Smooth muscle cell of the brain vasculature (primary cell): Measurements from ENCODE around the gene CRADD.

ENCODE experiments used
- DNase-seq: peaks from one replicate; pipeline ENCODE4 v3.0.0-alpha.2; 2012; ENCODE audit warnings: low read depth, low spot score

Gene CRADD

DNA sequence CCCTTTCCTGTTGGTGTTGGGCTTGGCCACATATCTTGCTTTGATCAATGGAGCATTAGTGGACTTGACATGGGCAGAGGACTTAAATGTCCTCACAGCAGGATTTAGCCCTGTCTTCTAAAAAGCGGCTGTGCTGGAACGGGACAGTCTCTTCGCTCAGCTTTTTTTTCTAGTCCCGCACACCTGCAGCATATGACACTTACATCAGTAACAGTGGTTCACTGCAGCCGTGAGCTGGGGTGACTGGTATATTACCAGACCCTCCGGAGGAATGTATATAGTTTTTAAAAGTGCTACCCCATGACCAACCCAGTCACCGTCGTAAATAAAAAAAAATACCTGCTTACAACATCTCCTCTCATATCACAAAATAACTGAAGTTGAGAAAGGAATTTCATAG, 164.5 kb downstream of the CRADD start:
- DNase-seq = no peak

- DNase-seq = no peak
Measured at GRCh38 chr12:93844164-93844784, 167.1 kb downstream of the CRADD start.

GRCh38 chr12:93846936-93847516, 169.9 kb downstream of the CRADD start:
- DNase-seq = no peak

DNA sequence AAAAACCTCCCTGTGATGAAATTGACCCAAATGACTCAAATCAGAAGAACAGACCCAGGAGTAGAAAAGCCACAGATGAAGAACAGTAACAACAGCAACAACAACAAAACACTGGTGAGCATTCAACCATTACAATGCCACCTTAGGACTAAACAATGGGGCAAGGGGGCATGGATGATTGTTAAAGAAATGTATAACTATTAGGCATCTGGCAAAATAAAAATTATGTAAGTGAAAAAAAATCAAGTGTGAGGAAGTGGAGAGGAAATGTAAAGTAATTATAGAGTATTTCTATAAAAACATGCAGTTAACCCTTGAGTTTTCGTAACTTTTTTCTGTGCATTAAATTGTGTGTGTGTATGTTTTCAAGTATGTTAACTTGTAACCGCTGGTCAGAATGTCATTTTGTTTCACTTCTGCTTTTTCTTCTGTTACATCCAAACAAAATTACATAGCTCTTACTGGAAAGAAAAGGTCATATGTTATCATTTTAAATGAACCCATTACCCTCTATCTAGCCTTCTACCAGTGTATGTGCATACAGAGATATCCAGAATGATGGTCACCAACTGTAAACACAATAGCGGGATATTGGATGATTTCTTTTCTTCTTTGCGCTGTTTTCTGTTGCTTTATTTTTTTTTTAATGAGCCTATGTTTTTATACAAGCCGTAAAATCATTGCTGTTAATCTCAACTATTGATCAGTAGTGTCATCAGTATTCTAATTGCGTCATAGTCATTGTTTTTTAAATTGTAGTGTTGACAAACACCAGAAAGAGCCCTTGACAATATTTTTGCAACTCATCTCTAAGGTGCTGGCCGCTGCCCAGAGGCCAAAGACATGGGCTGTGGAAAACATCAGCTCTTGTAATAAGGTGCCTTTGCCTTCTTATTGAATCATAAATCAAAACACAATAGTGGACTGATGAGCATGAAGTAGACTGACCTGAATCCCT, 170.6 kb downstream of the CRADD start:
- DNase-seq = no peak

- no peak for DNase-seq
Measured at GRCh38 chr12:93848523-93849101, 171.4 kb downstream of the CRADD start.

GRCh38 chr12:93849946-93850345, 172.8 kb downstream of the CRADD start:
- no peak for DNase-seq

GRCh38 chr12:93850481-93851256, 173.5 kb downstream of the CRADD start:
- no peak for DNase-seq

DNA sequence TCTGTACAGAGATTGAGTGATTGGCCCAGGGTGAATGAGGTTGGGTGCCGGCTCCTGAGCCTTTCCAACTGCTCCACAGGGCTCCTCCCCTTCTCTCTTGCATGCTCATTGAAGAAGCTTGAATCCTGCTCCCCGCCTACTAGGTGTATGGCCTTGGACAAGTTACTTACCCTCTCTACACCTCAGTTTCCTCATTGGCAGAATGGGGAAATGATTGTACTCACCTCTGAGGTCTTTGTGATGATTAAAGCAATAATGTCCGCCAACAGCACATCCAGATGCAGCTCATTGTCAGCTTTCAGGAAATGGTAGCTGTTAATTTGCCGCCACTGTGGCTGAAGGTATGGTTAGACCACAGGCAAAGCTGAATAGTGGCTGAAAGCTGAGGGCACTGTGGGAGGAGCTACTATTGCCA, 174.1 kb downstream of the CRADD start:
- no peak for DNase-seq

- no peak for DNase-seq
Measured at GRCh38 chr12:93852173-93852591, 175.0 kb downstream of the CRADD start.

- DNase-seq = no peak
Measured at GRCh38 chr12:93853698-93854478, 176.7 kb downstream of the CRADD start.

DNA sequence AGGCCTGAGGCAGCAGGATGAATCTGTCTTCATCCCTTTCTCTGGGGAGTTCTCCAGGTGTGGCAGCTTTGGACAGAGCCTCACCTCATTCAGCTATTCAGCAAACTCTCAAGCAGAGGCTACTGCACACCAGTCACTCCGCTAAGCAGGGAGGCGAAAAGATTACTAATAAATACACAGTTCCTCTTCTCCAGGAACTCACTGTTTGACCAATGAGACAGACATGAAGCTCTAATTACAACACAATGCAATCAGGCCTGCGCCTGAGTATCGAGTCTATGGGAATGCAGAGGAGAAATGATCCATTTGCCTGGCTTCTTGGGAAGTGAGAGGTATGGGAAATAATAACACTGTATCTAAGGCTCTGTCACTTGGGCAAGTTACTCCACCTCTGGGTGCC, 178.1 kb downstream of the CRADD start:
- DNase-seq = no peak

DNA sequence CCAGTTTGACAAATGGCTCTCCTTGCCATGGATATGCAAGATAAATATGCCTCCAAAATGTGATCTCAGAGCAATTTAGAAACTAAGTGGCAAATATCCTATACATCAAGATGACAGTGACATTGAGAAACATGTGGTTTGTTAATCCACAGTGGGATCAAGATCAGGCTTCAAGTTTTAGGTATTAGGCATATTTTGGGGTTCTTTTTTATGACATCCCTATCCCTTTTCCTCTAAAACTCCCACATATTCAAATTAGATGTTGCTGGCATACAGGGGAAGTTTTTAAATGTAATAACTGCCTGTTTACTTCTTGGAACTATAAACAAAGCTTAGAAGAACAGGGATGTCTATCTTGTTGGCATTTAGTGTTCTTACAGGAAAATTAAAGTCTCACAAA, 179.4 kb downstream of the CRADD start:
- no peak for DNase-seq

DNA sequence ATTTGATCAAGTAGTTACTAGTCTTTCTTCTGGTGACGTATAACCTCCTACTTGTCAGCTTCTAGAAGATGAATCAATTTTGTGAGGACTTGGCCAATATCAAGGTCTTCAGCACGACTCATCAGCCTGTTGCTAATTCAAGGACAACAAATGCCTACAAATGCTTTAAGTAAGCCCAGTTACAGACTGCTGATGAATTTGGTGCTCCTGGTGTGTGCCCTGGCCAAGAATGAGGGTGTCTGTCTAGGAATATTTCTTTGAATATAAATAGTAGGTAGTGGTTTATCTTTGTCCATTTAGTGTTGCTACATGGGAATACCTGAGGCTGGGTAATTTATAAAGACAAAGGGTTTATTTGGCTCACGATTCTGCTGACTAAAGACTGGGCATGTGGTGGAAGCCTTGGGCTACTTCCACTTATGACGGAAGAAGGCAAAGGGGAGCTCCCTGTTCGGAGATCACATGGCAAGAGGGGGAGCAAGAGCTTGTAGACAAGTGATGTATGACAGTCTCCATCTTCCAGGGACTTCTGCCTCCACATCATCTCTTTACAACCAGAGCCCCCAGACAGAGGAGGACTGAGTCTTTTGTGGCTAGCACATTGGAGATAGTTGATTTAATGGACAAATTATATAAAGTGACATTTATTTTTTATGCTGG, 180.2 kb downstream of the CRADD start:
- no peak for DNase-seq

DNA sequence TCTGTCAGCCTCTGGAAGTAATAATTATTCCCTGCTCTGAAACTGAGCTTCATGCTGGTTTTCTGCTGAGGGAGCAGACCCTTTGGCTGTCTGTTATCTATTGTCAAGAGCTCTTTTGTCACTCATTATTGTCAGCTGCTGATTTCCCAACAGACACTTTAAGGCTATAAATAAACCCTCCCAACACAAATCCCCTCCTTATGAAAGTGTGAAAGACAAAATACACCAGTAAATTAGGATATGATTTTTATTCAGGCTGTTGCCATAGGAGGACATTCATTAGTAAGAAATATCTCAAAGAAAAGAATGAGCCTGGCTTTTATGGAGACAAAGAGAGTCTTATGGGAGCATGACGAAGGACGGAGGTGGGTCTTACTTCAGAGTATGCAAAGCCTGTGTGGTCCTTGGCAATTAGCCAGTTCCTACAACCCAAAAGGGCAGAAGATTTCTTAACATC, 180.8 kb downstream of the CRADD start:
- no peak for DNase-seq

- no peak for DNase-seq
Measured at GRCh38 chr12:93860668-93861373, 183.6 kb downstream of the CRADD start.

DNA sequence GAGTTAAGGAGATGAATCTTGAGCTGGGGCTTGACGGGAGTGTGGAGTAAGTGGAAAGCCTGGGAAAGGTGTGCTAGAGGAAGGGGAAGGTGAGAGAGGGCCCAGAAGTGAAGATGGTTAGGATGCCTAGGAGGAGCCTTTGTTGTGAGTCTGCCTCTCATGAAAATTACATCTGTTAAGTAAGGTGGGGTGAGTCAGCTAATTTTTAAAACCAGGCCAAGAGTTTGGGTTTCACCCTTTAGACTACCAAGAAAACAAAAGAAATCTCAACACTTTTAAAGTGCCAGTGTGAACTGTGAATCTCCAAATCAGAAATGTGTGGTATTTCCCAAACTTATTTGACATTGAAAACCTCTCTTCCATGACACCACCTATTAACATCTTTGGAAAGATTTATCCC, 185.2 kb downstream of the CRADD start:
- no peak for DNase-seq

DNA sequence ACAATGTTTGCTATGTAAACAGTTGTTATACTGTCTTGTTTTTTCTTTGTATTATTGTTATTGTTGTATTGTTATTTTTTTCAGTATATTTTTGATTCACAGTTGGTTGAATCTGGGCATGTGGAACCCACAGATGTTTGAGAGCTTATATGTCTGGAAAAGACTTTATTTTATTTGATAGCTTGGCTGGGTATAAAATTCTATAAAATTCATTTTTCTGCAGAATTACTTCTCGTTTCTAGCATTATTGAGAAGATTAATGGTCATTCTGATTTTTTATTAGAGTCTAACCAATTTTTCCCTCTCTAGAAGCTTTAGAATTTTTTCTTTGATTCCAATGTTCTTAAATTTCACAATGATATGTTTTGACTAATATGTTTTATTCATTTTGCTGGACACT, 188.6 kb downstream of the CRADD start:
- no peak for DNase-seq

DNA sequence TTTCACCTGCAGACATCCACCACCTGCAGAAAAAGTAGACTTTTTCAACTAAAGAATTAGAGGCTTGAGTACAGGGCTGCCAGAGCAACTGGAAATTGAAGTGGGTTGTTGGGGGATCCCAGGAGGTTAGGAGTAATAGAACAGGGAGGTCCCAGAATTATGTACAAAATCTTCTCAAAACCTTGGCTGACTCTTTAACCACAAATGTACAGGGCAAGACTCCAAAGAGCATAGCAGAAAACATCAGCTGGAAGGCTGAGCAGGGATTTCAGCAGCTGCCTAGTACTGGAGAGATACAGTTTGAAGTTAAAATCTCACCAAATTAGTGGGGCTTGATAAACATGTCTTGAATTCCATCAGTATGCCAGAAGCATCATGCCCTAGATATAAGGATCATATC, 191.6 kb downstream of the CRADD start:
- DNase-seq = no peak

GRCh38 chr12:93870020-93870795, 193.0 kb downstream of the CRADD start:
- no peak for DNase-seq
